NCI-H345 treated with DMSO at 0.1 percent for 48 hours (cell line): Measurements from ENCODE around the gene AVPR2.

Source experiments
- DNase-seq: peaks from one replicate; lab custom pipeline; 2025; ENCODE audit not compliant: unreplicated experiment; lab: John Stamatoyannopoulos, UW

Gene AVPR2

DNA sequence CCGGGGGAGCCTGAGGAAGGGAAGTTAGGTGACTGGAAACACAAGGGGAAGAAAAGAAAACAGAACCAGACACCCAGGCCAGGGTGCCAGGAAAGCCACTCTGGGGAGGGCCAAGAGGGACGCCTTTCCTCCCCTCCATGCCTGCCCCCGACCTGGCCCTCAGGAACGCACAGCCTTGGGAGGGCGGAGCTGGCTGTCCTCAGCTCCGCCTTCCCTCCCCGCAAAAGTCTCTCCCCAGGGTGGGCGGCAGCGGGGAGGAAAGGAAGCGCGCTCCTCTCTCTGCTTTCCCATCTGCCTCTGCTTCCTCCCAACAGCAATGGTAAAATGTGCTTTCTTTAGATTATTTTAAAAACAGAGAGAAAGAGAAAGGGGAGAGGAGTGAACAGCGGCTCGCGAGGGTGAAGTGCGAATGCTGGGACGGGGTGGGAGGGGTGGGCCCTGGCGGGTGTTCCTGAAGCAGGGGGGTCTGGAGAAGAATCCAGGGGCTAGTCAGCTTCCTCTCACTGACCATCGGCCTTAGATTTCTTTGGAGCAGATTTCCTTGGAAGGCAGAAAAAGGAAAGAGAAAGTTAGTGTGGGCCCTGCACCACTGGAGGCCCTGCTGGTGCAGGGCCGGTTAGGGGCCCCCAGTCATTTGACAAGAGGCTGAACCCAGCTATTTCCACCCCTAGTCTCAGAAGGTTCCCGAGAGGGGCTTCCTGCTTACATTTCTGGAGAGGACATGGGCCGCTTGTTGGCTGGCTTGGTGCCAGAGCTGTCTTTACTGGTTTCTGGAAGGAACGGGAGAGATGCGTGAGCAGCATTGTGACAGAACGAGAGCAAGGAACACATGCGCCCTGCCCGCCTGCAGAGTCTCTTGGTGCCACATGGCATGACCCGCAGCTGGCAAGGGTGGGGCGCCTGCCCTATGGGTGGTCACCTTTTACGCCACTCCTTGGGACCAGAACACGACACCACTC is 44.7 kb downstream of the AVPR2 start:
- DNase-seq = no peak

- DNase-seq = no peak
Measured at GRCh38 chrX:153950127-153950526, 45.7 kb downstream of the AVPR2 start.

DNA sequence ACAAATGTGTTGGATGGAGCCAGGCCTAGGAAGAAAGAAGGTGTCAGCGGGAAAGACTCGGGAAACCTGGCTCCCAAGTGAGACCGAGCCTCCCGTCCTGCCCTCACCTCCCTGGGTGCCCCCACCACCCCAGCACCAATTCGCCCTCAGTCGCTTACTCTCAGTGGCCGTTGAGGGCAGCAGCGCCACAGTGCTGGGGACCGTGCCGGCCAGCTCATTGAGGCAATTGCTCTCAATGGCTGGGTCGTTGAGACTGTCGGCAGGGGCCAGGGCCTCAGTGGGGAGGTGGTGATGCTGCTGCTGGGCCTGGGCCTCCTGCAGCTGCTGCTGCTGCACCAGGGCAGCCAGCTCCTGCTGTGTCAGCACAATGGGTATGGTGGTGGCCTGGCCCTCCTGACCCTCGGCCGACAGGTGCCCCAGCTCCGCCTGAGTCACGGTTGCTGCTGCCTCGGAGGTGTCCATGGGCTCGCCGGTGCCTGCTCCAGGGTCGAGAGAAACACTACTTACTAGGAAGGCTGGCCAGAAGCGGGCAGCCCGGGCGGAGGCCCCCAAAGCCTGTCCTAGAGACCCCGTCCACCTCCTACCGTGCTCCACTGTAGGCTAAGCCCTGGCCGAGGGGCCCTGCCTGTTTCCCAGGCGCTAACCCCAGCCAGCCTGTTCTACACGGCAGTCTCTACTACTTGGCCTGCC is 47.4 kb downstream of the AVPR2 start:
- no peak for DNase-seq

DNA sequence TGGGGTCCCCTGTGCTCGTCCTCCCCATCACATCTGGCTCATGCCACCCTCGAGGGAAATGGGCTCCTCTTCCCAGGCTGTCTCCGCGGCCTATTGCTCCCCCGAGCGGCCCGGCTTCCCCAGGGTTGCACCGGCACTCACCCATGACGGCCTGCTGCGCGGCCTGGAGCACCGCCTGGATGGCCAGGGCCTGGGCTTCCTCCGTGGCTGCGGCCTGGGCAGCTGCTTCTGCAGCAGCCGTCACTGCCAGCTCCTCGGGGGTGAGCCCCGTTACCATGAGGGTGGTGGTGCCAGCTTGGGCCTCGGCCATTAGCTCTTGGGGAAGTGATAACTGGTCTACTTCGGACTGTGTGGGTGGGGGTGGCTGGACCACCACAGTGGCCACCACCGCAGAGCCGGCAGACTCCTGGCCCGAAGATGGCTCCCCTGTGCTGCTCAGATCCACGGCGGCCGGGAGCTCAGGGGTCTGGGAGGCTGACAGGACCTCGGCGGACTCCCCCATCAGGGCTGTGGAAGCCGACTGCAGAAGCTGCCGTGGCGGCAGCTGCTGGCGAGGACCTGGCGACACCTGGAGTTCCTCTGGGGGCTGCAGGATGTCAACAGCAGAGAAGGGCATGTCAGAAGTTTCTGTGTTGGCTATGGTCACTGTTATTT is 48.0 kb downstream of the AVPR2 start:
- DNase-seq = no peak

DNA sequence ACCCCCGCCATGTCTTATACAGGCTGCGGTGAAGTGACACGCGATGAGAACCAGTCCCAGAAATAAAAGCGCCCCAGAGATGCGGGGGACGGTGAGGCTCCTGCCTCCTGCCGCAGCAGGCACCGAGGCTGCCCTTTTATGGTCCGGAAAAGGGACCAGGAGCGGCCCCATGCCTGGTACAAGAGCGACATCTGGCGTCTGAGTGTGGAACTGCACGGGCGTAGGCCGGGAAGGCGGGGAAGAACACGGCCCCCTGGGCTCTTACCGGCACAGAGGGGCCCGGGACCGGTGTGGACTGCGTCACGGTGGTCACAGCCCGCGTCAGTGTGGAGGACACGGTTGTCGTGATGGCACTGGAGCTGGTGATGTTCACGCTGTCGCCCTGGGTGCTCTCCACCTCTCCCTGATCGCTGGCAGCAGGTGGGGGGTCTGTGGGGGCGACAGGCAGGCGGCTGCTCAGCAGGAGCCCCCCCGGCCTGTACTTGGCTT is 48.9 kb downstream of the AVPR2 start:
- DNase-seq = no peak

DNA sequence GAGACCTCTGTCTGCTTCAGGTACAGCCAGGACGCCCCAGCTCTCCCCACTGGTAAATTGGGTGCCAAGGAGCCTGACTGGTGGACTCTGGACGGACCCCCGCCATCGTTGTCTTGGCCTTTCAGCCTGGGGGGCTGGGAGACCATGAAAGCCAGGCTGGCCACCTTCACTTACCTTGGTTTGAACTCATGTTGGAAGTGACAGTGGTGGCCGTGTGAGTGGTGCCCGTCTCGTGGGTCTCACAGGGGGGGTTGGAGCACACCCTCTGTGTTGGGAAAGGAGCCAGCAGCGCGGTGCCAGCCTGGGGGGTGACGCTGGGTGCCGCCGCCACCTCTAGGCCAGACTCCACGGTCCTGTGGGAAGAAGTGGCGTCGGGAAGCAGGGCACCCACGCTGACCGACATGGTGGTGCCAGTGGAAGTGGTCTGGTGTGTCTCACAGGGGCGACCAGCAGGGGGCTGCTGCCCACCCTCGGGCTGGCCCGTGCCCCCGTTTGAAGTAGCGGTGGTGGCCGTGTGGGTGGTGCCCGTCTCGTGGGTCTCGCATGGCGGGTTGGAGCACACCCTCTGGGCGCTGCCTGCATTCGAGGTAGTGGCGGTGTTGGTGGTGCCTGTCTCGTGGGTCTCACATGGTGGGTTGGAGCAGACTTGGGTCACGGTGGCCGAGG is 49.6 kb downstream of the AVPR2 start:
- DNase-seq = no peak

DNA sequence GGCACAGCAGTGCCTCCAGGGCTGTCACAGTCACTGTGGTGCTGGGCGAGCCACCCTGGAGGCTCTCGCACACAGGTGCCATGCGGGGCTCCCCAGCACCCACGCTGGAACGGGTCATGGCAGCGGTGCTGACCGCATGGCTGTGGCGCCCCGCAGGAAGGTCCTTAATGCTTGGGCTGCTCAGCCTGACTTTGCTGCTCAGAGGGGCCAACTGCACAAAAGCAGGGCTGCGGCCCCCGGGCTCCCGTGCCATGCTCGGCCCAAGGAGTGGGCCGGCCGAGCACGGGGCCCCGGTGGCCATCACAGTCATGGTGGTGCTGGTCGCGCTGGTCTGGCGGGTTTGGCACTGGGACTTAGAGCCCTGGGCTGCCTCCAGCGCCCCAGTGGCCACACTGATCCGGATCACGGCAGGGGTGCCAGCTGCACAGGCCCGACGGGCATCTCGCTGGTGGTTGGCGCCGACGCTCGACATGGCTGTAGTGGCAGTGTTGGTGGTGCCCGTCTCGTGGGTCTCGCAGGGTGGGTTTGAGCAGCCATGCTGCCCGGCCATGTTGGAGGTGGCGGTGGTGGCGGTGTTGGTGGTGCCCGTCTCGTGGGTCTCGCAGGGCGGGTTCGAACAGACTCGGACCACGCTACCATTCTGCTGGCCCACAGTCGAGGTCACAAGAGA is 50.2 kb downstream of the AVPR2 start:
- no peak for DNase-seq

- no peak for DNase-seq
Measured at GRCh38 chrX:153955228-153955732, 50.8 kb downstream of the AVPR2 start.

DNA sequence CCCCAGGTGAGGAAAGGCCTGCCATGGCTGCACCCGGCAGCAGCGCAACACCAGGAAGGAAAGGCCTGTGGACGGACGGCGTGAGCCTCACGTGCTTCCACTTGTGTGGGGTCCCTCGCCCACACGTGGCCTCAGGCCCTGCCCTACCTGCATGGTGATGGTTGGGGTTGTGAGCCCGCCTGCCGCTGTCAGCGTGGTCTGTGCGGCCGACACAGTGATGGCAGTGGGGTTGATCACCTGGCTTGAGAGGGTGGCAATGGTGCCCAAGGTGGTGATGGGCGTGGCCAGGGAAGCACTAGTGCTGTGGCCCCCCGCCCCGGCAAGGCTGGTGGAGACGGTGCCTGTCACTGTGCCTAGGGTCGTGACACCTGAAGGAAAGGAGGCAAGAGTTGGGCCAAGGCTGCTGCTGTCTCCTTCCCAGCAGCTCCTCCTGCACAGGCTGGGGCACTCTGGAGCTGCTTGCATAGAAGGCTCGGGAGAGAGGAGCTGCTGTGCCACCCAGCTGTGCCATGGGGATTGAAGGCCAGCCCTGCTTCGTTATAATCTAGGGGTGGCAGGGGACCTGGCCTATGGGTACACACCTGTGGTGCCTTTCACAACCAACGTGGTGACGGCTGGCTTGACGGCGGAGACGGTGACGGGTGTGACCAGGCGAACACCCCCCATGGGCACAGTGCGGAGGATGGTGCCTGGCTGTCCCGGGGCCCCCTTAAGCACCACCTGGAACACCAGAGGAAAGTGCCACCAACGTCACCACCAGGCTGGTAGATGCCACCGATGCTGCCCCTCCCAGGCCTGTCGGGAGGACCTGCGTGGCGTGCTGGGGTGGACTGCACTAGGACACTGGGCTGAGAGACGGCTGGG is 51.8 kb downstream of the AVPR2 start:
- DNase-seq = no peak
